ES-I3 (cell line): Measurements from ENCODE around the gene CALML4.

Experiments
- H3K36me3 ChIP-seq: 2 replicates; pipeline ENCODE4 v1.6.1; 2013; ENCODE audit warnings: mild to moderate bottlenecking, low read length, control low read depth, moderate library complexity; ENCODE audit not compliant: insufficient read depth
- H3K4me1 ChIP-seq: 2 replicates; pipeline ENCODE4 v1.6.1; 2013; ENCODE audit warnings: mild to moderate bottlenecking, control low read depth, low read length; ENCODE audit not compliant: insufficient read depth
- H3K9ac ChIP-seq: 2 replicates; pipeline ENCODE4 v1.6.1; 2013; ENCODE audit warnings: low read depth, mild to moderate bottlenecking, low read length, moderate library complexity
- H3K9me3 ChIP-seq: 2 replicates; pipeline ENCODE4 v1.6.1; 2013; ENCODE audit warnings: mild to moderate bottlenecking, low read length, moderate library complexity; ENCODE audit not compliant: control insufficient read depth, insufficient read depth

The CALML4 gene

GRCh38 chr15:68143129-68143528 is 62.0 kb downstream of the CALML4 start:
- peaks cover 3% of the 10 kb centered on the region; the same call in 1 of the 2 replicates for H3K4me1 ChIP-seq
- no peaks in the 10 kb centered on the region for H3K36me3 ChIP-seq

More at GRCh38 chr15:68143129-68143528, 62.0 kb downstream of the CALML4 start:
- no peaks in the 10 kb centered on the region for H3K9me3 ChIP-seq
- H3K9ac ChIP-seq: no peak overlapping the region
